Activated CD8-positive, alpha-beta T cell treated with anti-CD3 and anti-CD28 coated beads for 36 hours (primary cell): ENCODE data around the gene SLC35F3. TPM values are rescaled to one million over a fixed set of nuclear protein-coding genes. Genes with fewer than 3 reads are reported as not detected.

Experiments used
- ATAC-seq: fragments of 200-7000 bp; cut with Tn5 transposase; one replicate; pipeline ENCODE4 v1.10.0; 2021; ENCODE audit warnings: mild to moderate bottlenecking, moderate library complexity
- CTCF ChIA-PET: fragments of 350-600 bp; sonication (Branson Sonifier 250); formaldehyde crosslinking; loops from one replicate; lab custom pipeline; 2021; ENCODE audit warnings: antibody characterized with exemption; lab: Charles Lee
- POLR2A ChIA-PET: fragments of 350-600 bp; sonication (Branson Sonifier 250); formaldehyde crosslinking; loops from one replicate; lab custom pipeline; 2021; ENCODE audit warnings: antibody characterized with exemption; lab: Charles Lee
- DNase-seq: peaks from one replicate; pipeline ENCODE4 v3.0.0-alpha.2; 2020
- H3K27ac Mint-ChIP-seq: one replicate; pipeline ENCODE4 v1.8.0; 2021; ENCODE audit warnings: mild to moderate bottlenecking, mixed read lengths
- H3K27me3 Mint-ChIP-seq: one replicate; pipeline ENCODE4 v1.8.0; 2021; ENCODE audit warnings: mixed read lengths
- H3K36me3 Mint-ChIP-seq: one replicate; pipeline ENCODE4 v1.8.0; 2021; ENCODE audit warnings: low read depth, mixed read lengths
- H3K4me1 Mint-ChIP-seq: one replicate; pipeline ENCODE4 v1.8.0; 2021; ENCODE audit warnings: low read depth, mixed read lengths
- H3K4me3 Mint-ChIP-seq: one replicate; pipeline ENCODE4 v1.8.0; 2021; ENCODE audit warnings: mild to moderate bottlenecking, moderate library complexity, mixed read lengths
- H3K9me3 Mint-ChIP-seq: one replicate; pipeline ENCODE4 v1.8.0; 2021; ENCODE audit warnings: mixed read lengths
- CTCF ChIP-seq: fragments of 200-600 bp; IDR thresholded peaks from one replicate; pipeline ENCODE4 v1.8.0; 2022; ENCODE audit warnings: antibody characterized with exemption, mild to moderate bottlenecking
- intact Hi-C: fragments of 100-400 bp; cut with micrococcal nuclease; formaldehyde crosslinking; loops from one replicate; pipeline ENCODE4 v1.10.0; 2022
- total RNA-seq, 2 experiments: library from RNA; stranded (reverse); gene quantifications; one replicate each; pipeline ENCODE4 v1.2.3, GENCODE V29; 2021

SLC35F3 gene
- total RNA-seq, 2 experiments from 2014 or later: 3.1 to 3.5 TPM

GRCh38 chr1:234007684-234008083, 103.2 kb downstream of the SLC35F3 start:
- intact Hi-C loops: no loop called here
- Mint-ChIP-seq H3K27ac (no peak overlapping the region), H3K9me3 (peaks cover 4% of the 10 kb centered on the region), H3K27me3 (peaks cover 12% of the 10 kb centered on the region), H3K4me1 (no peaks in the 10 kb centered on the region), H3K4me3 (no peak overlapping the region), H3K36me3 (no peaks in the 10 kb centered on the region)
- ATAC-seq (no peak), DNase-seq (no peak)
- ChIA-PET POLR2A (no interaction called here), CTCF (no interaction called here)
- TF ChIP-seq CTCF: no peak

GRCh38 chr1:234008591-234008990, 104.1 kb downstream of the SLC35F3 start:
- intact Hi-C loops: no loop called here
- POLR2A ChIA-PET: no interaction called here
- ATAC-seq (no peak), DNase-seq (no peak)
- no peaks in the 10 kb centered on the region for H3K36me3 Mint-ChIP-seq
- no peak overlapping the region for H3K4me3 Mint-ChIP-seq
- peaks cover 20% of the 10 kb centered on the region for H3K27me3 Mint-ChIP-seq
- H3K9me3 Mint-ChIP-seq: peaks cover 4% of the 10 kb centered on the region
- no peak overlapping the region for H3K27ac Mint-ChIP-seq
- CTCF ChIA-PET: no interaction called here
- TF ChIP-seq CTCF: no peak
- no peaks in the 10 kb centered on the region for H3K4me1 Mint-ChIP-seq

GRCh38 chr1:234009668-234010067, 105.2 kb downstream of the SLC35F3 start:
- Mint-ChIP-seq H3K27me3 (peaks cover 22% of the 10 kb centered on the region), H3K4me3 (no peak overlapping the region), H3K4me1 (no peaks in the 10 kb centered on the region), H3K9me3 (peaks cover 4% of the 10 kb centered on the region), H3K27ac (no peak overlapping the region), H3K36me3 (no peaks in the 10 kb centered on the region)
- ChIA-PET POLR2A (no interaction called here), CTCF (no interaction called here)
- intact Hi-C loops: no loop called here
- ATAC-seq (no peak), DNase-seq (no peak)
- no peak for TF ChIP-seq CTCF

GRCh38 chr1:234014208-234014607, 109.7 kb downstream of the SLC35F3 start:
- ATAC-seq (no peak), DNase-seq (no peak)
- no peak for TF ChIP-seq CTCF
- Mint-ChIP-seq H3K36me3 (no peaks in the 10 kb centered on the region), H3K4me1 (no peaks in the 10 kb centered on the region), H3K9me3 (peaks cover 4% of the 10 kb centered on the region), H3K27me3 (peaks cover 20% of the 10 kb centered on the region), H3K4me3 (no peak overlapping the region), H3K27ac (no peak overlapping the region)
- CTCF ChIA-PET: no interaction called here
- intact Hi-C loops: no loop called here
- POLR2A ChIA-PET: no interaction called here

GRCh38 chr1:234018816-234019215, 114.3 kb downstream of the SLC35F3 start:
- ChIA-PET POLR2A (no interaction called here), CTCF (no interaction called here)
- H3K4me3 Mint-ChIP-seq: no peak overlapping the region
- intact Hi-C loops: no loop called here
- no peak for DNase-seq
- peaks cover 10% of the 10 kb centered on the region for H3K27me3 Mint-ChIP-seq
- H3K4me1 Mint-ChIP-seq: no peaks in the 10 kb centered on the region
- ATAC-seq: no peak
- no peaks in the 10 kb centered on the region for H3K36me3 Mint-ChIP-seq
- H3K27ac Mint-ChIP-seq: no peak overlapping the region
- TF ChIP-seq CTCF: no peak
- H3K9me3 Mint-ChIP-seq: no peaks in the 10 kb centered on the region
